Measurements from ENCODE around the gene CUL1. TPM values are rescaled to one million over a fixed set of nuclear protein-coding genes. Genes with fewer than 3 reads are reported as not detected.

CUL1 gene
- total RNA-seq, 1 experiment from 2014 or later: 53.1 TPM

- H3K79me2 ChIP-seq (ENCODE audit: insufficient read depth, low read length): no peaks in the 10 kb centered on the region
- 0 out of 2 replicates have a peak, but pooled peaks cover 6% of the 10 kb centered on the region for H4K20me1 ChIP-seq (ENCODE audit: insufficient read depth)
- H3K9ac ChIP-seq (ENCODE audit: low read length): no peak overlapping the region
- H3K4me2 ChIP-seq (ENCODE audit: low read length): no peak overlapping the region
- H2AFZ ChIP-seq (ENCODE audit: low read depth, low read length, poor library complexity, severe bottlenecking): no peak overlapping the region
- ChIA-PET RAD21 (ENCODE audit: low non-redundant PET in 1 of 2, low total read pairs in 2 of 2, uncharacterized antibody in 2 of 2, unreplicated experiment in 2 of 2) (no interaction called here), CTCF (no interaction called here), POLR2A (no interaction called here)
- no peaks in the 10 kb centered on the region for H3K4me1 ChIP-seq (ENCODE audit: control insufficient read depth in 1 of 2, insufficient read depth in 2 of 2, low read length in 2 of 2)
- DNase-seq (ENCODE audit: low read depth, low spot score) (no peak), ATAC-seq (no peak)
- no peaks in the 10 kb centered on the region for H3K27me3 ChIP-seq (ENCODE audit: insufficient read depth, low read length)
- H3K4me3 ChIP-seq (replicated peaks in 1 of 2; ENCODE audit: low read depth in 1 of 2, low read length in 2 of 2): no peak overlapping the region
- no peak overlapping the region for H3K27ac ChIP-seq (ENCODE audit: low read depth, low read length)
- intact Hi-C loops (cut with micrococcal nuclease): no loop called here
- no TSS peak for BruUV-seq (replicated peaks)
- no peak for TF ChIP-seq SP1 (IDR thresholded peaks at IDR 0.05; ENCODE audit: low read depth)
- no peak for TF ChIP-seq CTCF (IDR thresholded peaks at IDR 0.05 in 2 of 3, conservative IDR thresholded peaks at IDR 0.05 in 1 of 3; ENCODE audit: borderline replicate concordance in 1 of 3, insufficient read depth in 1 of 3, low read depth in 2 of 3, low read length in 2 of 3)
- no peak for TF ChIP-seq EGR1 (IDR thresholded peaks at IDR 0.05; ENCODE audit: low read depth)
- TF ChIP-seq JUND (IDR thresholded peaks at IDR 0.05): no peak
- TF ChIP-seq POLR2A (IDR thresholded peaks at IDR 0.05; ENCODE audit: borderline replicate concordance, extremely low read depth, insufficient read depth, insufficient read length): no peak
- no peak for TF ChIP-seq YY1 (IDR thresholded peaks at IDR 0.05; ENCODE audit: extremely low read depth, insufficient replicate concordance, low read depth, low read length)
- no peak for TF ChIP-seq EZH2 (IDR thresholded peaks at IDR 0.05)
- no peak for TF ChIP-seq CEBPB (IDR thresholded peaks at IDR 0.05; ENCODE audit: low read depth)
- no peak for TF ChIP-seq ATF3 (IDR thresholded peaks at IDR 0.05)
- no peak for TF ChIP-seq SRF (IDR thresholded peaks at IDR 0.05; ENCODE audit: low read depth)
- TF ChIP-seq ELF1 (IDR thresholded peaks at IDR 0.05; ENCODE audit: borderline replicate concordance, low read depth): no peak
- TF ChIP-seq EZH2phosphoT487 (IDR thresholded peaks at IDR 0.05; ENCODE audit: borderline replicate concordance): no peak
- TF ChIP-seq ZNF274 (IDR thresholded peaks at IDR 0.05; ENCODE audit: low read depth, low read length): no peak
- no peak for TF ChIP-seq REST (IDR thresholded peaks at IDR 0.05; ENCODE audit: low read depth)
- TF ChIP-seq SIN3A (IDR thresholded peaks at IDR 0.05; ENCODE audit: low read depth): no peak
- no peak for TF ChIP-seq FOSL1 (IDR thresholded peaks at IDR 0.05; ENCODE audit: low read depth)
- TF ChIP-seq TCF7L2 (IDR thresholded peaks at IDR 0.05; ENCODE audit: borderline replicate concordance, extremely low read depth, insufficient read depth, insufficient read length): no peak
- no peak for TF ChIP-seq MAX (IDR thresholded peaks at IDR 0.05)
- no peaks in the 10 kb centered on the region for H3K9me2 ChIP-seq (ENCODE audit: insufficient read depth)
- H3K36me3 ChIP-seq (ENCODE audit: control insufficient read depth in 1 of 2, insufficient read depth in 2 of 2, low read length in 2 of 2): peaks cover 38 to 53% of the 10 kb centered on the region in 2 experiments
- no peaks in the 10 kb centered on the region for H3K9me3 ChIP-seq (ENCODE audit: control insufficient read depth in 1 of 2, insufficient read depth in 1 of 2, low read depth in 1 of 2, low read length in 2 of 2)
Observed at GRCh38 chr7:148790131-148790726, 91.5 kb downstream of the CUL1 start.

All from HCT116 (cell line).